GM23338 (cell line): ENCODE results near the gene RRBP1. TPM values are rescaled to one million over a fixed set of nuclear protein-coding genes. Genes with fewer than 3 reads are reported as not detected.

Experiments
- ATAC-seq: fragments of 200-7000 bp; cut with Tn5 transposase; 3 replicates; pipeline ENCODE4 v1.9.1; 2020
- DNase-seq: peaks from one replicate; pipeline ENCODE4 v3.0.0-alpha.2; 2015; ENCODE audit warnings: low spot score
- H2AFZ ChIP-seq: fragments of 200-600 bp; sonication (generic); 2 replicates; pipeline ENCODE4 v1.8.0; 2016; ENCODE audit warnings: antibody characterized with exemption, mild to moderate bottlenecking, moderate library complexity
- H3F3A ChIP-seq: fragments of 200-600 bp; sonication (generic); replicated peaks from 2 replicates; pipeline ENCODE4 v1.8.0; 2017; ENCODE audit warnings: antibody characterized with exemption, mixed run types, low read depth
- H3K27ac ChIP-seq: fragments of 200-600 bp; sonication (generic); 2 replicates; pipeline ENCODE4 v1.6.1; 2016; ENCODE audit warnings: low read depth
- H3K27me3 ChIP-seq: fragments of 200-600 bp; sonication (generic); 2 replicates; pipeline ENCODE4 v1.8.0; 2016; ENCODE audit warnings: mild to moderate bottlenecking, mixed run types, moderate library complexity; ENCODE audit not compliant: insufficient read depth
- H3K36me3 ChIP-seq: fragments of 200-600 bp; sonication (generic); 2 replicates; pipeline ENCODE4 v1.8.0; 2016; ENCODE audit warnings: mild to moderate bottlenecking; ENCODE audit not compliant: insufficient read depth
- H3K4me1 ChIP-seq: fragments of 200-600 bp; sonication (generic); 2 replicates; pipeline ENCODE4 v1.8.0; 2016; ENCODE audit warnings: mild to moderate bottlenecking, moderate library complexity; ENCODE audit not compliant: insufficient read depth
- H3K4me2 ChIP-seq: fragments of 200-600 bp; sonication (generic); 2 replicates; pipeline ENCODE4 v1.7.1; 2017; ENCODE audit warnings: mixed run types
- H3K4me3 ChIP-seq: fragments of 200-600 bp; sonication (generic); 2 replicates; pipeline ENCODE4 v1.6.1; 2016; ENCODE audit warnings: mixed run types
- H3K79me2 ChIP-seq: fragments of 200-600 bp; sonication (generic); replicated peaks from 2 replicates; pipeline ENCODE4 v1.8.0; 2017; ENCODE audit warnings: mild to moderate bottlenecking; ENCODE audit not compliant: insufficient read depth
- H3K9me2 ChIP-seq: fragments of 200-600 bp; sonication (generic); 2 replicates; pipeline ENCODE4 v1.8.0; 2017; ENCODE audit not compliant: insufficient read depth
- H4K20me1 ChIP-seq: fragments of 200-600 bp; sonication (generic); replicated peaks from 2 replicates; pipeline ENCODE4 v1.8.0; 2017; ENCODE audit warnings: mild to moderate bottlenecking; ENCODE audit not compliant: insufficient read depth
- H3K27ac Mint-ChIP-seq: 2 replicates; pipeline ENCODE4 v1.8.0; 2020; ENCODE audit warnings: inconsistent platforms, mild to moderate bottlenecking, moderate library complexity, mixed read lengths
- H3K27me3 Mint-ChIP-seq: 3 replicates; pipeline ENCODE4 v1.8.0; 2022; ENCODE audit warnings: low read depth, mild to moderate bottlenecking, moderate library complexity, mixed read lengths, inconsistent platforms; ENCODE audit not compliant: insufficient read depth, poor library complexity
- H3K36me3 Mint-ChIP-seq: 3 replicates; pipeline ENCODE4 v1.8.0; 2021; ENCODE audit warnings: low read depth, mild to moderate bottlenecking, inconsistent platforms, moderate library complexity, mixed read lengths
- H3K4me1 Mint-ChIP-seq: 3 replicates; pipeline ENCODE4 v1.8.0; 2020; ENCODE audit warnings: mild to moderate bottlenecking, inconsistent platforms, mixed read lengths
- H3K4me3 Mint-ChIP-seq: 3 replicates; pipeline ENCODE4 v1.8.0; 2021; ENCODE audit warnings: moderate library complexity, mild to moderate bottlenecking, inconsistent platforms, mixed read lengths
- H3K9me3 Mint-ChIP-seq: 3 replicates; pipeline ENCODE4 v1.8.0; 2020; ENCODE audit warnings: moderate library complexity, mild to moderate bottlenecking, inconsistent platforms, mixed read lengths
- CREB1 ChIP-seq: fragments of 250-450 bp; sonication (Bioruptor Pico); IDR thresholded peaks from 2 replicates; pipeline ENCODE4 v1.5.0; 2020; ENCODE audit warnings: low read depth, mild to moderate bottlenecking, moderate library complexity
- EZH2 ChIP-seq: fragments of 200-600 bp; sonication (generic); IDR thresholded peaks from one replicate; pipeline ENCODE4 v1.8.0; 2017; ENCODE audit warnings: antibody characterized with exemption, mild to moderate bottlenecking, low read depth; ENCODE audit not compliant: unreplicated experiment
- EZH2phosphoT487 ChIP-seq: fragments of 200-600 bp; sonication (generic); IDR thresholded peaks from one replicate; pipeline ENCODE4 v1.8.1; 2018; ENCODE audit warnings: antibody characterized with exemption; ENCODE audit not compliant: unreplicated experiment
- JUNB ChIP-seq: IDR thresholded peaks from one replicate; pipeline ENCODE4 v1.6.1; 2016; ENCODE audit warnings: antibody characterized with exemption; ENCODE audit not compliant: unreplicated experiment
- NANOG ChIP-seq: IDR thresholded peaks from 2 replicates; pipeline ENCODE4 v1.6.1; 2016; ENCODE audit warnings: antibody characterized with exemption, borderline replicate concordance
- POLR2AphosphoS5 ChIP-seq: IDR thresholded peaks from 2 replicates; pipeline ENCODE4 v1.6.1; 2016; ENCODE audit warnings: antibody characterized with exemption, low read depth
- REST ChIP-seq: IDR thresholded peaks from one replicate; pipeline ENCODE4 v1.6.1; 2018; ENCODE audit warnings: antibody characterized with exemption; ENCODE audit not compliant: unreplicated experiment
- STAT1 ChIP-seq: IDR thresholded peaks from one replicate; pipeline ENCODE4 v1.6.1; 2016; ENCODE audit warnings: antibody characterized with exemption; ENCODE audit not compliant: unreplicated experiment
- ZNF114 ChIP-seq: fragments of 250-450 bp; sonication (Bioruptor Pico); IDR thresholded peaks from 2 replicates; pipeline ENCODE4 v1.5.0; 2020; ENCODE audit warnings: mild to moderate bottlenecking, moderate library complexity
- ZNF331 ChIP-seq: fragments of 250-450 bp; sonication (Bioruptor Pico); IDR thresholded peaks from 2 replicates; pipeline ENCODE4 v1.5.0; 2020; ENCODE audit warnings: low read depth, mild to moderate bottlenecking, moderate library complexity
- ZNF462 ChIP-seq: fragments of 250-450 bp; sonication (Bioruptor Pico); IDR thresholded peaks from 2 replicates; pipeline ENCODE4 v1.5.0; 2020; ENCODE audit warnings: mild to moderate bottlenecking, moderate library complexity
- polyA plus RNA-seq: library from polyadenylated mRNA; unstranded; fragments of >200 nt; fragmentation: Nextera tagmentation; extraction: Ambion mirVana; gene quantifications from 2 replicates; pipeline ENCODE4 v1.2.1, GENCODE V29; 2016
- total RNA-seq: library from RNA; depleted of rRNA; stranded (reverse); fragments of >200 nt; shearing (Covaris generic); gene quantifications from 2 replicates; pipeline ENCODE4 v1.2.3, GENCODE V29; 2014

The RRBP1 gene
- total and polyA plus RNA-seq, 2 experiments from 2014 or later: 105 to 113 TPM

- TF ChIP-seq JUNB: no peak
- TF ChIP-seq ZNF331: no peak
- no peak for TF ChIP-seq POLR2AphosphoS5
- TF ChIP-seq EZH2: no peak
- TF ChIP-seq STAT1: no peak
- TF ChIP-seq NANOG: no peak
- TF ChIP-seq CREB1 (CRISPR knock-in tag): no peak
- no peak for TF ChIP-seq ZNF462 (CRISPR knock-in tag)
- no peak for TF ChIP-seq ZNF114 (CRISPR knock-in tag)
- no peak for TF ChIP-seq REST
- TF ChIP-seq EZH2phosphoT487: no peak
- Histone ChIP-seq H3K4me2 (peak overlapping the region; percentile 65; the same call in 1 of the 2 replicates), H4K20me1 (peaks cover 36% of the 10 kb centered on the region), H3K4me1 (peaks cover 24% of the 10 kb centered on the region), H3K27ac (no peak overlapping the region), H3K79me2 (peaks cover 42% of the 10 kb centered on the region), H3K27me3 (no peaks in the 10 kb centered on the region), H3K4me3 (peak overlapping the region; percentile 67), H3K36me3 (0 out of 2 replicates have a peak, but pooled peaks cover 5% of the 10 kb centered on the region), H3K9me2 (no peaks in the 10 kb centered on the region), H2AFZ (no peak overlapping the region), H3F3A (0 out of 2 replicates have a peak, but pooled peaks cover 4% of the 10 kb centered on the region)
- Mint-ChIP-seq H3K36me3 (peaks cover 30% of the 10 kb centered on the region), H3K27me3 (peaks cover 7% of the 10 kb centered on the region), H3K27ac (no peak overlapping the region), H3K4me3 (peak overlapping the region; percentile 77; the same call in 2 of the 3 replicates), H3K9me3 (peaks cover 4% of the 10 kb centered on the region; the same call in 1 of the 3 replicates), H3K4me1 (peaks cover 32% of the 10 kb centered on the region)
- DNase-seq (no peak), ATAC-seq (no peak)
Measured at GRCh38 chr20:17681726-17682102, 328 bp downstream of the RRBP1 start.
